Kidney epithelial cell (primary cell): ENCODE results near the gene TAF10. TPM values are rescaled to one million over a fixed set of nuclear protein-coding genes. Genes with fewer than 3 reads are reported as not detected.

Experiments
- DNase-seq: peaks from one replicate; pipeline ENCODE4 v3.0.0-alpha.2; 2010; ENCODE audit warnings: low read depth
- H3K27me3 ChIP-seq: 2 replicates; pipeline ENCODE4 v1.6.0; 2011; ENCODE audit warnings: low read length; ENCODE audit not compliant: control insufficient read depth, insufficient read depth
- H3K36me3 ChIP-seq: 2 replicates; pipeline ENCODE4 v1.5.1; 2011; ENCODE audit warnings: low read length; ENCODE audit not compliant: control insufficient read depth, insufficient read depth
- H3K4me3 ChIP-seq: 2 replicates; pipeline ENCODE4 v1.5.1; 2011; ENCODE audit warnings: low read depth, mild to moderate bottlenecking, control low read depth, low read length
- CTCF ChIP-seq: IDR thresholded peaks from 2 replicates; pipeline ENCODE4 v1.5.1; 2011; ENCODE audit warnings: mild to moderate bottlenecking, moderate library complexity, low read length, control low read depth, inconsistent platforms; ENCODE audit not compliant: insufficient read depth, poor library complexity, severe bottlenecking
- total RNA-seq: library from RNA; depleted of rRNA; stranded (reverse); fragments of >200 nt; gene quantifications from 2 replicates; pipeline ENCODE4 v1.2.3, GENCODE V29; 2015

Gene TAF10
- total RNA-seq, 1 donor from 2014 or later = 57.2 TPM

GRCh38 chr11:6629573-6629891, 17.5 kb upstream of the TAF10 start:
- H3K36me3 ChIP-seq = no peaks in the 10 kb centered on the region
- peaks cover 27% of the 10 kb centered on the region for H3K27me3 ChIP-seq
- TF ChIP-seq CTCF = no peak
- no peak for DNase-seq
- H3K4me3 ChIP-seq = no peak overlapping the region

- Histone ChIP-seq H3K27me3 (peaks cover 27% of the 10 kb centered on the region), H3K36me3 (no peaks in the 10 kb centered on the region), H3K4me3 (no peak overlapping the region)
- no peak for TF ChIP-seq CTCF
- DNase-seq = no peak
Measured at GRCh38 chr11:6628526-6628925, 16.5 kb upstream of the TAF10 start.

GRCh38 chr11:6627762-6628241, 15.8 kb upstream of the TAF10 start:
- DNase-seq = no peak
- H3K27me3 ChIP-seq = peaks cover 27% of the 10 kb centered on the region
- H3K36me3 ChIP-seq = no peaks in the 10 kb centered on the region
- no peak for TF ChIP-seq CTCF
- H3K4me3 ChIP-seq = no peak overlapping the region

- no peak for DNase-seq
- Histone ChIP-seq H3K27me3 (peaks cover 27% of the 10 kb centered on the region), H3K4me3 (no peak overlapping the region), H3K36me3 (no peaks in the 10 kb centered on the region)
- no peak for TF ChIP-seq CTCF
Measured at GRCh38 chr11:6626971-6627761, 15.2 kb upstream of the TAF10 start.

GRCh38 chr11:6625832-6626420, 13.9 kb upstream of the TAF10 start:
- H3K27me3 ChIP-seq = peaks cover 24% of the 10 kb centered on the region
- no peak for DNase-seq
- H3K36me3 ChIP-seq = no peaks in the 10 kb centered on the region
- TF ChIP-seq CTCF = no peak
- no peak overlapping the region for H3K4me3 ChIP-seq
